ENCODE measurements around the gene SCAPER. TPM values are rescaled to one million over a fixed set of nuclear protein-coding genes. Genes with fewer than 3 reads are reported as not detected.
"Not testable (repeated sequence)": the region's sequence is repeated elsewhere in the genome, so short reads cannot be mapped to it uniquely, and the experiment has no call there.

The SCAPER gene
- total RNA-seq, 1 experiment from 2014 or later = 15.3 TPM

GRCh38 chr15:76737573-76737972 is 167.6 kb downstream of the SCAPER start:
- no TSS peak for BruUV-seq (replicated peaks)
- Histone ChIP-seq H3K27me3 (ENCODE audit: control insufficient read depth, insufficient read depth, low read length) (no peaks in the 10 kb centered on the region), H3K4me1 (ENCODE audit: control insufficient read depth, insufficient read depth, low read length) (no peaks in the 10 kb centered on the region), H3K4me3 (ENCODE audit: low read depth in 2 of 2, low read length in 2 of 2) (no peak overlapping the region), H3K9me3 (ENCODE audit: control insufficient read depth, insufficient read depth, low read depth, low read length) (no peaks in the 10 kb centered on the region), H3K36me3 (ENCODE audit: control insufficient read depth, insufficient read depth, low read length) (no peaks in the 10 kb centered on the region), H3K27ac (ENCODE audit: low read length) (no peak overlapping the region)
- CTCF ChIA-PET = no interaction called here
- ATAC-seq (no peak), DNase-seq (ENCODE audit: low read depth, low spot score) (no peak)
- in situ Hi-C loops (cut with HindIII; ENCODE audit: low pct_unique_long_range_greater_than_20kb, low sequenced_read_pairs) (no loop called here), intact Hi-C loops (cut with micrococcal nuclease; ENCODE audit: unreplicated experiment) (no loop called here)
- POLR2A ChIA-PET = no interaction called here
- TF ChIP-seq POLR2AphosphoS5 (IDR thresholded peaks at IDR 0.05; ENCODE audit: low read depth, low read length) (no peak), SIN3A (IDR thresholded peaks at IDR 0.05; ENCODE audit: borderline replicate concordance, insufficient read depth, low read depth, low read length) (no peak), CTCF (IDR thresholded peaks at IDR 0.05) (no peak), REST (IDR thresholded peaks at IDR 0.05; ENCODE audit: insufficient read depth in 1 of 2, low read depth in 2 of 2, low read length in 1 of 2) (no peak), TCF7L2 (IDR thresholded peaks at IDR 0.05; ENCODE audit: low read depth, low read length) (no peak)

GRCh38 chr15:76732321-76732720 is 172.8 kb downstream of the SCAPER start:
- CTCF ChIA-PET = interaction anchor here (0.6 kb wide), 1 partner anchor 47 kb away, joined by 3 read pairs; no protein-coding TSS in a partner anchor
- in situ Hi-C loops (cut with HindIII; ENCODE audit: low pct_unique_long_range_greater_than_20kb, low sequenced_read_pairs); ATAC-seq; H3K4me1 ChIP-seq (ENCODE audit: control insufficient read depth, insufficient read depth, low read length); H3K27me3 ChIP-seq (ENCODE audit: control insufficient read depth, insufficient read depth, low read length); DNase-seq (ENCODE audit: low read depth, low spot score); H3K9me3 ChIP-seq (ENCODE audit: control insufficient read depth, insufficient read depth, low read depth, low read length); H3K36me3 ChIP-seq (ENCODE audit: control insufficient read depth, insufficient read depth, low read length); H3K4me3 ChIP-seq (ENCODE audit: low read depth in 2 of 2, low read length in 2 of 2); intact Hi-C loops (cut with micrococcal nuclease; ENCODE audit: unreplicated experiment); POLR2A ChIA-PET; H3K27ac ChIP-seq (ENCODE audit: low read length); BruUV-seq (replicated peaks): not testable (repeated sequence)
- TF ChIP-seq CTCF (IDR thresholded peaks at IDR 0.05) = peak; percentile 72
